Upper lobe of left lung (tissue), 4 donors: ENCODE measurements around the gene PLCH2.

Experiments used
- EP300 ChIP-seq, 4 donors: sonication (generic); formaldehyde crosslinking; IDR thresholded peaks; one replicate each; pipeline ENCODE4 v1.5.1; 2017; ENCODE audit warnings: antibody characterized with exemption in 4 of 4, control low read depth in 2 of 4
- POLR2A ChIP-seq, 4 donors: fragments of 450-650 bp; IDR thresholded peaks; one replicate each; pipeline ENCODE4 v1.5.1; 2016 to 2017; ENCODE audit warnings: antibody characterized with exemption in 4 of 4, mild to moderate bottlenecking in 2 of 4
- POLR2AphosphoS5 ChIP-seq, 2 donors: sonication (generic); formaldehyde crosslinking; IDR thresholded peaks; one replicate each; pipeline ENCODE4 v1.5.1; 2017; ENCODE audit warnings: antibody characterized with exemption in 2 of 2
- TF ChIP-seq, protein P1 (sequence below), 6 experiments: fragments of 450-650 bp in 4 of 6; fragments of 200-600 bp in 2 of 6; sonication (generic) in 2 of 6; IDR thresholded peaks; one replicate each; pipeline ENCODE4 v1.5.1; 2016 to 2019; ENCODE audit warnings: antibody characterized with exemption in 6 of 6

DNA sequence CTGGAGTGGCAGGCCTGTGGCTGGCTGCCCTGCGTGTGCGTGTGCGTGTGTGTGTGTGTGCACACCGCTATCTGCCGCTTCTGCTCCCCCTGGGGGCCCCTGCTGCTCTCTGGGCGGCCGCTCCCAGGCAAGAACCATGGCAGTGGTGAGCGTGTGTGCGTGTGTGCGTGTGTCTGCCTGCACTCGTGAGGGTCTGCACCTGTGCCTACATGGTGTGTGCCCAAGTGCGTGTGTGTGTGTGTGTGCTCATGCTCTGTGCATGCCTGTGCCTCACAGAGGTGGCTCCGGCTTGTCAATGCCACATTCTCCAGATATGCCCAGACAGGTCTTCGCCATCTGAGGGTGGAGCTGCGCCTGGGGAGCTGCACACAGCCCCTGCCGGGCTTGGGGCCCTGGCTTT lies 45.0 kb upstream of the PLCH2 start:
- TF ChIP-seq, protein P1, sequence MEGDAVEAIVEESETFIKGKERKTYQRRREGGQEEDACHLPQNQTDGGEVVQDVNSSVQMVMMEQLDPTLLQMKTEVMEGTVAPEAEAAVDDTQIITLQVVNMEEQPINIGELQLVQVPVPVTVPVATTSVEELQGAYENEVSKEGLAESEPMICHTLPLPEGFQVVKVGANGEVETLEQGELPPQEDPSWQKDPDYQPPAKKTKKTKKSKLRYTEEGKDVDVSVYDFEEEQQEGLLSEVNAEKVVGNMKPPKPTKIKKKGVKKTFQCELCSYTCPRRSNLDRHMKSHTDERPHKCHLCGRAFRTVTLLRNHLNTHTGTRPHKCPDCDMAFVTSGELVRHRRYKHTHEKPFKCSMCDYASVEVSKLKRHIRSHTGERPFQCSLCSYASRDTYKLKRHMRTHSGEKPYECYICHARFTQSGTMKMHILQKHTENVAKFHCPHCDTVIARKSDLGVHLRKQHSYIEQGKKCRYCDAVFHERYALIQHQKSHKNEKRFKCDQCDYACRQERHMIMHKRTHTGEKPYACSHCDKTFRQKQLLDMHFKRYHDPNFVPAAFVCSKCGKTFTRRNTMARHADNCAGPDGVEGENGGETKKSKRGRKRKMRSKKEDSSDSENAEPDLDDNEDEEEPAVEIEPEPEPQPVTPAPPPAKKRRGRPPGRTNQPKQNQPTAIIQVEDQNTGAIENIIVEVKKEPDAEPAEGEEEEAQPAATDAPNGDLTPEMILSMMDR (IDR thresholded peaks at IDR 0.05) = no peak
- no peak for TF ChIP-seq EP300 (IDR thresholded peaks at IDR 0.05)
- TF ChIP-seq POLR2AphosphoS5 (IDR thresholded peaks at IDR 0.05) = no peak
- no peak for TF ChIP-seq POLR2A (IDR thresholded peaks at IDR 0.05)
